ENCODE data around the gene GBF1. TPM values are rescaled to one million over a fixed set of nuclear protein-coding genes. Genes with fewer than 3 reads are reported as not detected.
A peak's percentile ranks its signal among the peaks of the same experiment; 100 is the strongest.

The GBF1 gene
- total RNA-seq, 1 experiment from 2014 or later = 23.7 TPM

- Histone ChIP-seq H2AK5ac (ENCODE audit: insufficient read length, low read length) (no peak overlapping the region), H2BK5ac (ENCODE audit: insufficient read length, low read length) (no peak overlapping the region), H3K79me2 (ENCODE audit: insufficient read depth, low read length) (no peaks in the 10 kb centered on the region), H3K23me2 (ENCODE audit: insufficient read length, low read depth, low read length, poor library complexity, severe bottlenecking) (no peaks in the 10 kb centered on the region), H2BK20ac (ENCODE audit: low read depth, low read length, poor library complexity, severe bottlenecking) (no peak overlapping the region), H4K91ac (ENCODE audit: insufficient read length, low read depth, low read length) (no peak overlapping the region), H3T11ph (ENCODE audit: low read length) (no peak overlapping the region), H2AFZ (ENCODE audit: low read length) (no peak overlapping the region), H3K27ac (ENCODE audit: insufficient read length, low read depth, low read length) (no peak overlapping the region), H3K4me1 (ENCODE audit: insufficient read depth, low read length) (no peaks in the 10 kb centered on the region), H3K9me3 (ENCODE audit: control insufficient read depth, low read depth, low read length) (no peaks in the 10 kb centered on the region), H4K20me1 (ENCODE audit: control insufficient read depth, insufficient read depth, insufficient read length) (no peaks in the 10 kb centered on the region), H3K18ac (ENCODE audit: insufficient read length, low read depth, low read length) (no peak overlapping the region), H3K9ac (ENCODE audit: extremely low read depth, insufficient read length, low read length) (no peak overlapping the region), H4K8ac (replicated peaks; ENCODE audit: insufficient read length, low read depth, low read length) (no peak overlapping the region), H3K23ac (ENCODE audit: insufficient read length, low read depth, low read length) (no peak overlapping the region), H3K4ac (ENCODE audit: low read depth, low read length) (no peak overlapping the region), H3K27me3 (ENCODE audit: insufficient read depth, low read length) (no peaks in the 10 kb centered on the region), H3K79me1 (ENCODE audit: insufficient read depth, low read depth, low read length, poor library complexity, severe bottlenecking) (no peaks in the 10 kb centered on the region), H3K56ac (ENCODE audit: insufficient read length, low read depth, low read length) (no peak overlapping the region), H4K5ac (ENCODE audit: insufficient read length, low read depth, low read length) (no peak overlapping the region), H3K14ac (ENCODE audit: insufficient read depth, low read length) (no peak overlapping the region), H3K4me2 (ENCODE audit: insufficient read depth, insufficient read length, low read length) (no peak overlapping the region), H2BK120ac (ENCODE audit: low read depth, low read length, poor library complexity, severe bottlenecking) (no peak overlapping the region), H2BK12ac (ENCODE audit: insufficient read length, low read depth, low read length) (no peak overlapping the region), H2BK15ac (ENCODE audit: low read depth, low read length) (no peak overlapping the region)
- TF ChIP-seq CTCF (conservative IDR thresholded peaks at IDR 0.05) = peak; percentile 53
- WGBS (ENCODE audit: extremely low coverage, insufficient read length, low lambda C conversion rate) = no CpG with 5 or more reads among the region's 7 CpGs
- DNase-seq = peak; percentile 59
- Mint-ChIP-seq H3K4me3 (no peak overlapping the region), H3K4me1 (no peaks in the 10 kb centered on the region), H3K36me3 (ENCODE audit: insufficient read depth in 1 of 3, low read depth in 3 of 3) (peaks cover 23 to 54% (median 35%) of the 10 kb centered on the region in 3 experiments), H3K9me3 (0 out of 5 replicates have a peak, but pooled peaks cover 0 to 4% of the 10 kb centered on the region in 2 experiments), H3K27ac (peak overlapping the region in 1 of 3 experiments; percentile 39; a peak in 2 of 7 replicates), H3K27me3 (ENCODE audit: low read depth) (no peaks in the 10 kb centered on the region)
These were observed 129.9 kb downstream of the GBF1 start for GRCh38 chr10:102375250-102375649.
